Occipital lobe (tissue), 2 donors: Measurements from ENCODE around the gene WLS. TPM values are rescaled to one million over a fixed set of nuclear protein-coding genes. Genes with fewer than 3 reads are reported as not detected.
"Not testable (repeated sequence)": the region's sequence is repeated elsewhere in the genome, so short reads cannot be mapped to it uniquely, and the experiment has no call there.

Source experiments
- DNase-seq: peaks from one replicate; lab custom pipeline; 2025; lab: John Stamatoyannopoulos, UW
- total RNA-seq: library from RNA; depleted of rRNA; stranded (reverse); fragments of >200 nt; gene quantifications from one replicate; pipeline ENCODE4 v1.2.3, GENCODE V29; 2014

WLS gene
- total RNA-seq, 1 donor from 2014 or later = 29.2 TPM

DNA sequence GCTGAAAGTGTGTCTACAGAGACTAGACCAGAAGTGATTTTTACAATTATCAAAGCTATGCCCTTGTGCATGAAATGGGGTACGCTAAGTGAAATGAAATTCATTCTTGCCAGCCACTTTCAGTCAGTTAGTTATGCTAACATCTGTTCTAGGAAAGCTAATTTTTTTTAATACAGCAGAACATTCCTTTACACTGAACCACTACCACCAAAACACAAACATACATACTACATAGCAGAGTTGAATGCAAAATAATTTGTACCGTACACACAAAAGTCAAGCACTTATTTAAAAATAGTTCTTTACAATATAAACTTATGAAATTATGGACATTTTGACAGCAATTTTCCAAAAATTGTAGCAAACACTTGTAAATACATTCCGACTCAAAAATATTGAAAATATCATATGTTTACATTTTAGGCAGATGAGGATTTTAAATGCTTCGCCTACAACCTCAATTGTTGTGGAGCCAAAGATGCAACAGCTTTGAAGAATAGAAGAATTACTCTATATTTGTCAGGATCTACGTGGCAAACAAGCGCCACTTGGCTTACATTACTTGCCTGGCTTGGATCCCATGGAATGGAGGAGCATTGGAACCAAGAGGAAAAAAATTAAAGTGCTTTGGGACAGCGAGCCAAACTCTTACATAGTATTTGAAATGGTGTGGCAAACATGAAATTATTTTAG, 30.6 kb downstream of the WLS start:
- no peak for DNase-seq

DNA sequence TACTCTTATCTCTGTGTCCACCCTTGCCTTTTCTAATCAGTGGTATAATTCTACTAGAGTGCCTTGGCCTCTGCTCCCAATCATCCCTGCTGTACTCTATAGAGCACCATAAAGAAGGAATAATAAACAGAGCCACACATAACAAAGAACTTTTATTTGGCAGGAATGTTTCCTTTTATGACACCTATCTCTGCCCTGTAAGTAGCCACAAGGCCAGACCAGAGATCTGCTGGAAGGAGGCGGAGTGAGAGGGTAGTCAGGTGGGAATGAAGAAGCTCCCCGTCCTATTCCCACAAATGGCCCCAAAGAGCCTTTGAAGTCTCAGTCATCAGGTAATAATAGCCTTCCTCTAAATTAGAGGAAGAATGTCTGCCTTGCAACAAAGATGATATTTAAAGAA, 32.7 kb downstream of the WLS start:
- DNase-seq = no peak

DNA sequence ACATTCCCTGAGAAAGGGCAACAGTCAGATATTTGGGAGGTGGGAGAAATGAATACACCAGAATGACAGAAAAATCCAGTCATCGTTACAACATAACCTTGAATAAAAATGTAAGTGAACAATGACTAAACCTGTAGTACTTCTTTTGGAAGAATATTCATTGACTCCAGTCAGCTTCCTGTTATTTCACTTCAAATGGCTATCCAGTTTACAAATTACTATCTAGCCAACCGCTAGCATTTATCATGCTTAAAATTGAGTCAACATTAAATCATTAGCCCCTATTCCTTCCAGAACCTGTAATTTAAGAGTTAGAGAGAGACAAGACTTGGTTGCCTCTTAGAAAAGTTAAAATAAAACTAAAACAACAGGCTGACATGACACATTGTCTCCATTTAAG, 33.6 kb downstream of the WLS start:
- DNase-seq = no peak

DNA sequence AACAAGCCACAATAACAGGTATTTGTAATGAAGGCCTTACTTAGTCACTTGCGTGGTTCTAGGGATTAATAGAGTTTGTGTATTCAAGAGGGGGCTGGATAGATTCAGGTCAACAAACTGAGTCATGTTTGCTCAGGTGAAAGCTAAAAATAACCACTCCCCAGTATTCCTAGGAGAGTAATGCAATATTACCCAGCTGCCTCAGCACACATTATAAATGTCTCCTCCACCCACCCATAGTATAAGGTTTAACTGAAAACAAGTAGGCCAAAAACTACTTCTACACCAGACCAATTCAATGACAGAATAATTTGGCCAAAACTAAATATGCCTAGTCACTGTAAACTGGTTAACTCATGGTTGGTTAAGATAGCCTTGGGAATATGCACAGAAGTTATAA, 34.4 kb downstream of the WLS start:
- DNase-seq = no peak

DNA sequence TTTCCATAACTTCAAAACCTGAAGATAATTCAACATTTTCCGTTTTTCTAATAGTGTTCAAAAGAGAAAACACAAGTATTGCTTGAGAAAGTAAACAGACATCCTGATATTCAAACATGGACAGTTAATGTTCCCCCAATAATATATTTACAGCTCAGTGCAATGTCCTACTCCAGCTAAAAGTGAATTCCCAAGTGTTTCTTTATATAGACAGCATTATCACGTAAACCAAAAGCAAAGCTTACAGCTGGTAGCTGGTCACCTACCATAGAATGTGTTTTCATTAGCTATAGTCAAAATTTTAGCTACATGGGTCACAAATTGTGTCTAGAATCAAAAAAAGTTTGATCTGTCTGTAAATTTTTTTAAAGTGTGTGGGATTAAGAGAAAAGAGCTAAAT, 34.9 kb downstream of the WLS start:
- DNase-seq = no peak

DNA sequence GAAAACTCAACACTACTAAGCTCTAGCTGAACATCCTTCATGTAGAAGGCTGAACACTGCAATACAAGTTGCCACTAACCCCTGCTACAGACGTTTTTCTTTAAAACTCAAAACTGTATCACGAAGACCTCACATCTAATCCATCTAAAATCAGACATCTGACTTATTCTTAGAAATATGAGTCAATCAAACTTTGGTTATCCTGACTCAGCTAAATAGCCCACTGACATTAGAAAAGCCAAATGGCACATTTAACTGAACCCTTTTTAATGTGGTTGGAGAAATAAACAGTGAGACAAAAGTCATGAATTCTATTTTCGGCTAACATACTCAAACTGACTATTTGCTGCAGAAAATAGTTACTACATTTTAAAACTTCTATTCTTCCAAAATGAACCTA, 35.6 kb downstream of the WLS start:
- DNase-seq = no peak

DNA sequence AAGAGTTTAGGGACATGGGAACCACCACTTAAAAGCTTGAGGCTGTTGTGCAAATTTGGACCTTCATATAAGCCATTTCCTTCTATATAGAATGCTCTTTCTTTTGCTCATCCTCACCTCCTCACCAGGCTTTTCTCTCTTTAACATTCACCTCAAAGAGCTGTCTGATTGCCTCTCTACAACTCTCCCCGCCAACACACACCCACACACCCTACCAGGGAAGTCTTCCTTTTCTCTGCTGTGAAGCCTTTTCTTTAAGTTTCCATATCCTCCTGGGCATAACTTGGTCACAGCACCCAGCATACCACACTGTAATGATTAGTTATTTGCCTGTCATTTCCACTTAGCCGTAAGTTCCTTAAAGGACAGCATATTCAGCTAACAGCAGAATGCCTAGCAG, 40.6 kb downstream of the WLS start:
- no peak for DNase-seq

GRCh38 chr1:68188644-68189340, 43.5 kb downstream of the WLS start:
- no peak for DNase-seq

DNA sequence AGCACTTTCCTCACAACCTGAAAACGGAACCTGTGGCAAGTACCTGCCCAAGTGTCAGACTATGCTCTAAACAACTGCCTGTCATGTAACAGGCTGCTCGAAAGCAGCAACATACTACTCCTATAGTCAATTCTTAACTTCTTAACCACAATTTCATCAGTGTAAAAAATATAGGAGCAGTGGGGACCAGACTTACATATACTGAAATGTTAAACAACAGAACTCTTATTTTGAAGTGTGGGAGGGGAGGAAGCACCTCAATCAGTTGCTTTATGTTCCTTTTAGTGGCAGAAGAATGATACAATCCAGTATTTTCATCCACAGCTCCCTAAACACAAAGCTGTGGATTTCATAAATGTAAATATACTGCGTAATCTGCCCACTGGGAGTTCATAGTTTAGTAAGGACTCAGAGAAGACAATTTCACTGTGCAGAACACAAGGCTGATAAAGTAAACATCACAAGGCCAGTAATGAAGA, 44.2 kb downstream of the WLS start:
- DNase-seq = no peak

GRCh38 chr1:68185743-68186142, 46.6 kb downstream of the WLS start:
- DNase-seq = no peak

- DNase-seq = no peak
Measured at GRCh38 chr1:68183895-68184294, 48.4 kb downstream of the WLS start.

GRCh38 chr1:68181165-68181556, 51.2 kb downstream of the WLS start:
- no peak for DNase-seq

- no peak for DNase-seq
Measured at GRCh38 chr1:68180441-68181164, 51.7 kb downstream of the WLS start.

DNA sequence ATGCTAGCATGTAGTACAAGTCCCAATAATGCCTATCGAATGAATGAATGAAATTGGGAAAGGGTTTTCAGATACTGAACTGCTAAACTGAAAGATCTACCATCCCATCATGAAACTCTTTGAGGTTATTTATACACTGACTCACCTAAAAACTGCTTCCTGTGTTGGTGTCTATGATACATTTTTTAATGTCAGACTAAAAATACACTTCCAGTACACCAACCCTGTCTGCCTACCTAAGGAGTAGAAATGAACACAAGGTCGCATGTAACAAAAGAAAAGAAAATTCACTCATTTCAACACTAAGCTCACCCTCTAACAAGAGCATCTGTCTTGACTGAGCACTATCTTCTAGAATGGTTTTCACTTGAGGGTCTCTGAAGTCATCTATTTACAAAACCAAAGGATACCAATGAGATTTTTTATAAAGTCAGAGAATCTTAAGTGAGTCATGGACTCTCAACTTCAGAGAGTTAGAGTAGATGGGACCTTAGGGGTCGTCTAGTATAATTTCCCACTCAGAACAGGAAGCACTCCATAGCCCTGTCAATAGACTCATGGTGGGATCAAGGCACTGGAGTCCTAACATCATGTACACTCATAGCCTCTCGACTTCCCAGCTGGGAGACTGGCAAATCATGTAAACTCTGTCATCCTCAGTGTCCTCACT, 53.4 kb downstream of the WLS start:
- no peak for DNase-seq

DNA sequence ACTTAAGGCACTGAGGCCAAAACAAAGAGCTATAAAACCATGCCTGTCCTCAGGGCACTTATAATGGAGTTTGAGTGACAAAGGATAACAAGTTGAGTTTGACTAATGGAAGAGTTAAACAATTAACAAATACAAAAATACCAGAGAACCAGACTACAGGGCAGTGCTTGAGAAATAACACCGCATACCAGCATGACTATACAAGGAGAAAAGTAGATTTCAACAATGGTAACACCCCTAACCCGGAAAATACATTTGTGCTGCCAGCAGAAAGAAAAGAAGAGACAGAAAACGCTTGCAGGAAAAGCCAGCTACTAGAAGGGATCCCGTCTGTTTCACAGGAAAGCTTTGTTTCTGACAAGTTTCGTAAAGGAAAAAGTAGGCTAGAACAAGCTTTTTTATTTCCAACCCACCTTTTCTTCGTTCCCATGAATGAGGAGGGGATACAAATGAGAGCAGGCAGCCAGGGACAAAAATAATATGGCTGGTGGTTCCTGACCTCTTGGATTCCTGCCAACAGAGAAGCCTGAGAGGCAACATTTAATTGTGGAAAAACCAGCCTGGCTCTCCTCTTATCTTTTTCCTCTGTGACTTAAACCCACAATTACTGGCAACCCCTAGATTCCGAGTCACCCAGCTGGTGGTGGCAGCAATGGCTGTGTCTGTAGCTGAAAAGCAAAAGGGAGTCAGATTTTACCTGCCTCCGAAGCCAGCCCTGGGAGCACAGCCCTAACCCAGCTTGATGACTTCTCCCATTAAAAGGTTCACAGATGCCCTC, 56.5 kb downstream of the WLS start:
- DNase-seq = no peak

DNA sequence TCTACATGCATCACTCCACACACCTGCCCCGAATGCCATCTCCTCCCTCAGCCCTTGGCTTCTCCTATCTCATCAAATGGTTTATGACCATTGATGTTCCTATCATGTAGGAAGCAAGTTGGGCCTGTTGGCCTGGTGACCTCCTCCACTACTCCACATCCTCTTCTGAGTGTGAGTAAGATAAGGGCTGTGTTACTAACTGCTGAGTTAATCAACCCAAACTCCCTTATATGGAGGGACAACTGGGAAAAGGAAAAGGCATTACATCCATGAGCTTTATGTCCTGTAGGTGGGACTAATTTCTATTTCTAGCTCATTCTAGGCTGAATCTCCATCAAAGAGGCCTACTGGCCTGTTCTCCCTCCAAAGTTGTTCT, 57.6 kb downstream of the WLS start:
- DNase-seq = no peak

GRCh38 chr1:68173936-68174737, 58.2 kb downstream of the WLS start:
- DNase-seq = peak; percentile 32

DNA sequence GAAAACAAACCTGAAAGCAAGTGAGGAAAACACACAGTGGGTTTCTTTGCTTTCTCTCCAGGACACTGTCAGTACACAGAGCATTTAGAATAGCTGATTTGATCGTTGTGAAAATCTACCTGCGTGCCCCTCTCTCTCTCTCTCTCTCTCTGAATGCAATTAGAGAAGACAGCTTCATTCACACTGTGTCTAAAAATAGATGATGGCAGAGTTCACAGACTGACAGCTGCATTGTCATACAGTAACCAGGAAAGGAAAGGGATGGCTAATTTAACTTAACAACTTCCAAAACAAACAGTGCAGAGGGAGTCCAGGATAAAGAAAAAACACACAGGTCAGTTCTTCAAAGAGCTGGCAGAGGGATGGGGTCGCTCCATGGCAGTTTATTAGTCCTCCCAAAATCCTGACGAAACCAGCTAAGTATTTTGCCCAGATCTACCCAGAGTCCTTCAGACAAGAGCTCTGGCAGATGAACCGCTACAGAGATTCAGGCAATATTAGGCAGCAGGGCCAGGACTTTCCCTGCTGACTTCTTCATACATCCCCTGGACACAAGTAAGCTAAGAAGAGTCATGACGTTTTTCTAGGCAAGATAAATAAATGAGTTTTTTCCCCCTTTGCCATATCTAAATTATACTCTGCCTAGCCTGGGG, 58.9 kb downstream of the WLS start:
- no peak for DNase-seq

GRCh38 chr1:68171795-68172194, 60.5 kb downstream of the WLS start:
- DNase-seq = not testable (repeated sequence)
